Endothelial cell of umbilical vein (primary cell): Measurements from ENCODE around the gene MAJIN. TPM values are rescaled to one million over a fixed set of nuclear protein-coding genes. Genes with fewer than 3 reads are reported as not detected.

Source experiments
- BruUV-seq: library from RNA; stranded (reverse); fragments of 400-500 nt; replicated peaks from 2 replicates; lab custom pipeline; 2021; lab: Mats Ljungman, UMichigan
- CTCF ChIA-PET: fragments of 300-600, 350-600 bp; sonication (Branson Sonifier 250); formaldehyde crosslinking; loops from one replicate; lab custom pipeline; 2021; ENCODE audit warnings: antibody characterized with exemption, inconsistent platforms; lab: Charles Lee
- POLR2A ChIA-PET: fragments of 300-600, 350-600 bp; sonication (Branson Sonifier 250); formaldehyde crosslinking; loops from one replicate; lab custom pipeline; 2021; ENCODE audit warnings: antibody characterized with exemption, inconsistent platforms; lab: Charles Lee
- DNase-seq: peaks from one replicate; pipeline ENCODE4 v3.0.0-alpha.2; 2011; ENCODE audit warnings: low read depth, low spot score
- FAIRE-seq: peaks from 2 replicates; lab custom pipeline; 2011; peaks lifted over from hg19 to GRCh38; lab: Jason Lieb, UNC
- H2AFZ ChIP-seq: 2 replicates; pipeline ENCODE4 v1.6.0; 2012; ENCODE audit warnings: low read depth, low read length, control low read depth, inconsistent platforms
- H3K27ac ChIP-seq: 2 replicates; pipeline ENCODE4 v1.5.1; 2011; ENCODE audit warnings: low read depth, mild to moderate bottlenecking, control low read depth, low read length, moderate library complexity; ENCODE audit not compliant: insufficient read depth
- H3K27me3 ChIP-seq, 2 experiments: 2 replicates each; pipeline versions ENCODE4 v1.6.0 to v1.6.1; 2011; ENCODE audit warnings: low read length in 2 of 2, mixed read lengths in 1 of 2; ENCODE audit not compliant: control insufficient read depth in 2 of 2, insufficient read depth in 2 of 2
- H3K36me3 ChIP-seq, 2 experiments: 2 replicates in 1 of 2; 3 replicates in 1 of 2; pipeline ENCODE4 v1.5.1; 2011; ENCODE audit warnings: low read length in 2 of 2, mild to moderate bottlenecking in 1 of 2, moderate library complexity in 1 of 2; ENCODE audit not compliant: control insufficient read depth in 2 of 2, insufficient read depth in 2 of 2; ENCODE audit errors: extremely low read depth in 1 of 2
- H3K4me1 ChIP-seq: 3 replicates; pipeline ENCODE4 v1.5.1; 2011; ENCODE audit warnings: mild to moderate bottlenecking, low read length; ENCODE audit not compliant: control insufficient read depth, insufficient read depth; ENCODE audit errors: extremely low read depth
- H3K4me2 ChIP-seq: 2 replicates; pipeline ENCODE4 v1.6.1; 2011; ENCODE audit warnings: low read length, control low read depth, mixed read lengths; ENCODE audit not compliant: insufficient read depth
- H3K4me3 ChIP-seq, 3 experiments: fragments of 200-600 bp in 1 of 3; sonication (generic), shearing (Covaris generic) in 1 of 3; replicated peaks in 1 of 3; 2 replicates each; pipeline ENCODE4 v1.5.1; 2011 to 2016; ENCODE audit warnings: control low read depth in 3 of 3, low read length in 3 of 3, mild to moderate bottlenecking in 2 of 3, inconsistent platforms in 1 of 3, low read depth in 1 of 3, moderate library complexity in 1 of 3; ENCODE audit not compliant: insufficient read depth in 1 of 3
- H3K79me2 ChIP-seq: 2 replicates; pipeline ENCODE4 v1.6.0; 2012; ENCODE audit warnings: low read length, inconsistent platforms; ENCODE audit not compliant: control insufficient read depth, insufficient read depth
- H3K9ac ChIP-seq: replicated peaks from 2 replicates; pipeline ENCODE3; 2011; ENCODE audit warnings: low read length, control low read depth; ENCODE audit not compliant: insufficient read depth; ENCODE audit errors: extremely low read depth
- H3K9me1 ChIP-seq: replicated peaks from 3 replicates; pipeline ENCODE4 v1.6.0; 2011; ENCODE audit warnings: mild to moderate bottlenecking, low read length; ENCODE audit not compliant: control insufficient read depth, insufficient read depth; ENCODE audit errors: extremely low read depth
- H3K9me3 ChIP-seq: replicated peaks from 2 replicates; pipeline ENCODE4 v1.5.1; 2012; ENCODE audit warnings: low read length, inconsistent platforms; ENCODE audit not compliant: control insufficient read depth, insufficient read depth
- H4K20me1 ChIP-seq: replicated peaks from 2 replicates; pipeline ENCODE3; 2011; ENCODE audit warnings: mild to moderate bottlenecking, low read length; ENCODE audit not compliant: control insufficient read depth, insufficient read depth; ENCODE audit errors: extremely low read depth
- FOS ChIP-seq: IDR thresholded peaks from 2 replicates; pipeline ENCODE4 v1.6.1; 2011; ENCODE audit warnings: mild to moderate bottlenecking, low read length, moderate library complexity, borderline replicate concordance; ENCODE audit not compliant: insufficient read depth
- GATA2 ChIP-seq: IDR thresholded peaks from 2 replicates; pipeline ENCODE4 v1.7.0; 2011; ENCODE audit warnings: low read depth, mild to moderate bottlenecking, moderate library complexity, mixed read lengths, low read length; ENCODE audit not compliant: insufficient read length, insufficient read depth
- JUN ChIP-seq: IDR thresholded peaks from 2 replicates; pipeline ENCODE4 v1.6.1; 2011; ENCODE audit warnings: borderline replicate concordance, low read depth; ENCODE audit not compliant: insufficient read length, insufficient read depth
- POLR2A ChIP-seq: IDR thresholded peaks from 2 replicates; pipeline ENCODE4 v1.6.1; 2012; ENCODE audit warnings: low read depth, mild to moderate bottlenecking, control low read depth, low read length
- POLR2AphosphoS5 ChIP-seq: IDR thresholded peaks from 2 replicates; pipeline ENCODE4 v1.6.1; 2012; ENCODE audit warnings: low read depth, mild to moderate bottlenecking, control low read depth, low read length, moderate library complexity; ENCODE audit not compliant: insufficient read depth
- dilution Hi-C: fragments of 300-500 bp; cut with MboI; formaldehyde crosslinking; loops from one replicate; pipeline ENCODE4 v1.15.0; 2019; ENCODE audit warnings: low sequenced_read_pairs; ENCODE audit not compliant: extremely low pct_ligation_motif_present
- intact Hi-C: fragments of 100-400 bp; cut with micrococcal nuclease; formaldehyde crosslinking; loops from one replicate; pipeline ENCODE4 v1.10.0; 2022
- polyA plus RNA-seq, 4 experiments: library from polyadenylated mRNA; depleted of rRNA in 3 of 4; stranded (reverse) in 3 of 4; unstranded in 1 of 4; fragments of >200 nt; gene quantifications; 2 replicates each; pipeline versions ENCODE4 v1.2.1 to v1.2.3, GENCODE V29; 2011 to 2012; ENCODE audit warnings: missing spikeins in 1 of 4
- total RNA-seq: library from RNA; stranded (reverse); gene quantifications from 2 replicates; pipeline ENCODE4 v1.2.3, GENCODE V29; 2021
- TF ChIP-seq, protein P1 (sequence below): IDR thresholded peaks from 2 replicates; pipeline ENCODE4 v1.6.1; 2011; ENCODE audit not compliant: insufficient read depth, insufficient read length

Gene MAJIN
- total and polyA plus RNA-seq, 2 donors (not counting 3 experiments of a cell fraction or from before 2014, with no cell fraction given), result 0.07 TPM; not detected in 1

- H3K4me1 ChIP-seq, result peaks cover 7% of the 10 kb centered on the region
- intact Hi-C loops (loop anchor here (2.0 kb wide), 1 partner anchor 73 kb away; the partner anchor contains the start of gene BATF2), dilution Hi-C loops (no loop called here)
- H3K27ac ChIP-seq, result peak within 1 kb of the TSS; percentile 69
- peak; percentile 91 for DNase-seq
- BruUV-seq, result no TSS peak
- FAIRE-seq, result peak; percentile 99
- H3K4me2 ChIP-seq, result peak within 1 kb of the TSS; percentile 75
- no peaks in the 10 kb centered on the region for H4K20me1 ChIP-seq
- TF ChIP-seq POLR2A (peak; percentile 26), FOS (peak; percentile 94), POLR2AphosphoS5 (peak; percentile 49), JUN (peak; percentile 86), GATA2 (no peak)
- TF ChIP-seq, protein P1, sequence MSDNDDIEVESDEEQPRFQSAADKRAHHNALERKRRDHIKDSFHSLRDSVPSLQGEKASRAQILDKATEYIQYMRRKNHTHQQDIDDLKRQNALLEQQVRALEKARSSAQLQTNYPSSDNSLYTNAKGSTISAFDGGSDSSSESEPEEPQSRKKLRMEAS, result no peak
- peak within 1 kb of the TSS; percentile 64 for H3K9ac ChIP-seq
- no peaks in the 10 kb centered on the region for H3K27me3 ChIP-seq
- H3K9me3 ChIP-seq, result no peaks in the 10 kb centered on the region
- H3K79me2 ChIP-seq, result no peaks in the 10 kb centered on the region
- peak within 1 kb of the TSS; percentile 95 for H2AFZ ChIP-seq
- H3K4me3 ChIP-seq, result peak within 1 kb of the TSS; percentile 40 to 88 (median 81)
- ChIA-PET CTCF (interaction anchor here (0.7 to 3.7 kb wide), 5 partner anchors 10 to 90 kb away, joined by 3 to 24 read pairs (median 3); partner anchors contain the start of genes ARL2 and BATF2), POLR2A (interaction anchor here (0.6 kb wide), 1 partner anchor 19 kb away, joined by 3 read pairs; no protein-coding TSS in a partner anchor)
- H3K9me1 ChIP-seq, result no peaks in the 10 kb centered on the region
- H3K36me3 ChIP-seq, result peaks cover 0 to 6% of the 10 kb centered on the region in 2 experiments
These were observed 47.7 kb downstream of the MAJIN start, which contains the start of gene PPP2R5B for GRCh38 chr11:64923944-64924909. Gene PPP2R5B, plus strand, starts transcription at chr11:64924689. Its CDS starts 1,046 bp downstream, at chr11:64925735.
